Stimulated activated CD8-positive, alpha-beta memory T cell treated with anti-CD3 and anti-CD28 coated beads, Interleukin-12 subunit alpha, Interleukin-12 subunit beta, amount 100 ng/mL, for 24 hours (primary cell): ENCODE data around the gene CD84.
"Not testable (repeated sequence)": the region's sequence is repeated elsewhere in the genome, so short reads cannot be mapped to it uniquely, and the experiment has no call there.

Source experiments
- DNase-seq: peaks from one replicate; pipeline ENCODE4 v3.0.0-alpha.2; 2020; ENCODE audit errors: extremely low read depth

CD84 gene, protein sequence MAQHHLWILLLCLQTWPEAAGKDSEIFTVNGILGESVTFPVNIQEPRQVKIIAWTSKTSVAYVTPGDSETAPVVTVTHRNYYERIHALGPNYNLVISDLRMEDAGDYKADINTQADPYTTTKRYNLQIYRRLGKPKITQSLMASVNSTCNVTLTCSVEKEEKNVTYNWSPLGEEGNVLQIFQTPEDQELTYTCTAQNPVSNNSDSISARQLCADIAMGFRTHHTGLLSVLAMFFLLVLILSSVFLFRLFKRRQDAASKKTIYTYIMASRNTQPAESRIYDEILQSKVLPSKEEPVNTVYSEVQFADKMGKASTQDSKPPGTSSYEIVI

DNA sequence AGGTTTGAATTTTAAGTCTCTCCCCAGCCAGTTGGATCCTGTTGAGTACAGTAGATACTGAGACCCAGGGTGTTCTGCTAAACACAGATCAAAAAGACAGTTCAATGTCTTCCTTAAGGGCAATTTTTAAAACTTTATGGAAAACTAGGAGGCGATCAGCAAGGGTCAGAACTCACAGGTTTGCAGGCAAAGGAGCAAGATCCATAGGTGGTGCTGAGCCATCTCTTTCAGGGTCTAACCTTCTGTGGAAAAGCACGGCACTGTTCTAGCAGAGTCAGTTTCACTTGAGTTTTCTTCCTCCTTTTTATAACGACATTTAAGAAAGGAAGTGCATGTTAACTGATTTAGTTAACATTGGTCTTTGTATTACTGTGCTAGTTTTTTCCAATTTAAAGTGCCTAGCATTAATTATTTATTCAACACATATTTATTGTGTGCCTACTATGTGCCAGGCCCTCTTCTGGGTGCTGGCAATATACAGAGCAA lies at the start of gene CD84:
Gene CD84 (minus strand): TSS at position 281 of the 486 bp plus-strand sequence. CDS start 59 bp downstream, at position 222.
- DNase-seq = no peak

DNA sequence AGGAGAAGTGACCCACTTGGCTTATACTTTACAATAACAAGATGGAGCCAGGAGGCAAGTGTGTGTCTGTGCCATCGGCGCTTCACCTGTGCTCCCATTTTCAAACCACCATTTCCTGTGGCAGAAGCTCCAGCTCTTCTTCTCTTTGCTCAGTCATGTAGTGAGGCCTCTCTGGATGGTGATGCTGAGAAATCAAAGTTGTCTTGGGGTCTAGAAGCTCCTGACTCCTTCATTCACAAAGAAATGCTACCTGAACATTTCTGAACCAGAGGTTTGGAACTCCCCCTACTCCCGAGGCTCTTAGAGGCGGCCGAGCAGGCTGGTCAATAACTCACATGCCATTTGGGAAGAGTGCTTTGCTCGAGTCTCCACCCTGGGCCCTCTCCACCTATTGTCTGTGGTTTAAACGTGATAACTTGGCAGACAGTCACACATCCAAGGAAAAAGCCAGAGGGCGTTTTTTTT lies 49.5 kb upstream of the CD84 start:
- DNase-seq = no peak

DNA sequence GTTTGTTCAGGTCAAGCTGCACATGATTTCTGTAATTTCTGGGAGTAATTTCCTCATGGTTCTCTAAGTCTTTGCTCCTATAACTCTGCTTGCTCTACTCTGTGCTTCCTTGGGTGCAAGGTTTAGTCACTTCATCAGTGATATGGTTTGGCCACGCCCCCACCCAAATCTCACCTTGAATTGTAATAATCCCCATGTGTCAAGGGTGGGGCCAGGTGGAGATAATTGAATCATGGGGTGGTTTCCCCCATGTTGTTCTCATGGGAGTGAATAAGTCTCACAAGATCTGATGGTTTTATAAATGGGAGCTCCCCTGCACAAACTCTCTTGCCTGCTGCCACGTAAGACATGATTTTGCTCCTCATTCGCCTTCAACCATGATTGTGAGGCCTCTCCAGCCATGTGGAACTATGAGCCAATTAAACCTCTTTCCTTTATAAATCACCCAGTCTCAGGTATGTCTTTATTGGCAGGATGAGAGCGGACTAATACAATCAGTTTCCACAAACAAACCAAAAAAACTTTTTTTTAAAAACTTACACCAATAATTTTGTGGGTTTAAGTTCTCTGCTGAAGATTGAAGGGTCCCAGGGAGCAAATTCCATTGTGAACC lies 48.5 kb upstream of the CD84 start:
- DNase-seq = not testable (repeated sequence)

DNA sequence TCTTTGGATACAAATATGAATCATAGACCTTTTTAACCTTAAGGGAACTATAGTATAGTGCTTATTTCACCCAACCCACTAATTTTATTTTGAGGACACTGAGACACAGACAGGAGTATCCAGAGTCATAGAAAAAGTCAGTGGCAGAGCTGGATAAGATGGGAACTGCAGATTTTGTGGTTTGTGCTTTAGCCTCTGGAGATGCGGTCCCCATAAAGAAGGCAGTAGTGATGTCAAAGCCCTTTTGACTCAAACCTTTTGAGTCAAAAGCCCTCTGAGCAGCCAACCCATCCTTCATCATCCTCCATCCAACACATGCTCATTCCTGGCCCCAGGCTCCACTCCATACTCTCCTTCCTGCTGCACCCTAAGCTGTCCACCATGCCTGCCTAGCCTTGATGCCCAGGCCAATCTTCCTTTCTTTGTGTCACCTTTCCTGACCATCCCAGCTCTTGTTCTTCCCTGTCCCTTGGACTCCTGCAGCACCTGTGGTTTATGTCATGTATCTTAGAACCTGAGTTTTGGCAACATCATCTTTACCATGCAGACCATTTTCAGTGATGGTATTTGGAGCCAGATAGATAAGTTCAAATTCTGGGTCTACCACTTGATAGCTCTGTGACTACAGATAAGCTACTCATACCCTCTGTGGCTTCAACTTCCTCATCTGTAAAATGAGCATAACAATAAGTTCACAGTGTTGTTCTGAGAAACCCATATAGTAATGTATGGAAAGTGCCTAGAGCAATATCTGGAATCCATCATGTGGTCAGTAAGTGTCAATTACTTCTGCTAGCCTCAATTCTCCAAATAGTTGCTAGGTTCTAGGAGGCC lies 47.4 kb upstream of the CD84 start:
- no peak for DNase-seq

DNA sequence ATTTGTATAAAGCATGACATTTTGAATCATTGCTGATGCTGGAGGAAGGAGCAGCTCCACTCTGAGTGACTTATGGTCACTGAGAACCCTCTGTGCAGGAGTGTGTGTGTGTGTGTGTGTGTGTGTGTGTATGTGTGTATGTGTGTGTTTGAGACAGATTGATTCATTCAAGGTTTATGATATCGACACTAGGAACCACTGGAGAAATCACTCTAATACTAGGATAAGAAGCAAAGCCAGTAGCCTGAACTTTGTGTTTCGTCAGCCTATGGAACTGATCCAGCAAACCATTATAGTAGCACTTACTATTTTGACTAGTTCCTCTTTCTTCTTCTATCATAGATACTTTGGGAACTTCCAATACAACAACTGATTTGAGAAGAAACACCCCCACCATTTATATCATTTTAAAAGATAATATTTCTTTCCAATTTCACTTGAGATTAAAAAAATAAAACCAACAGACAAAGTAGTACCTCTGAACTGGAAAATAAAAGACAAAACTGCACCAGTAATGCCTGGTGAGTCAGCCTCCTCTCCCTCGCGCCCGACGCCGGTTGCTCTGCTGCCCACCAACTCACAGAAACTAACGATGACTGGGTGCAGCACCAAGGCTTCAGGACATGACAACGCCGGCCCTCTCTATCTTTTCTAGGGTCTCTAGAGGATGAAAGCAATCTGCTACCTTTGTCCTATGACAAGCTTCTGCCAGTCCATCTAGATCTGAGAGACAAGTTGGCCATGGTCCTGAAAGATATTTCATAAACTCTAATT lies 46.6 kb upstream of the CD84 start:
- peak; percentile 43 for DNase-seq

DNA sequence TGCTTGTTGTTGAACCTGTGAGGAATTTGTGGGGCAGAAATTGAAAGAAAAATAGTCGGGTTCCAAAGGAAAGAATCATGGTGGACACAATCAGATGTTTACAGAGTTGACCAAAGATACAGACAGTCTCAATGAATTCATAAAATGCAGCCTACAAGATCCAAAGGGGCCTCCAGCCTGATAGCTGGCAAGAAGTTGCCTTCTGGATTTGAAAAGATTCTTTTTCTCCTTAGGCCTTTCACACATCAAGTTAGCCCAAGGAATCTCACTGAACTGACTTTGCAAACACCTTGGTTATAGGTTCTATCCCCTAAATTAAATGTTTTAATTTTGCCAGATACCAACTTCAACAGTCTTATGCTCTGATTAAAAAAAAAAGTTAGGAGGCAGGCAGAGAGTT lies 46.0 kb upstream of the CD84 start:
- DNase-seq = no peak

DNA sequence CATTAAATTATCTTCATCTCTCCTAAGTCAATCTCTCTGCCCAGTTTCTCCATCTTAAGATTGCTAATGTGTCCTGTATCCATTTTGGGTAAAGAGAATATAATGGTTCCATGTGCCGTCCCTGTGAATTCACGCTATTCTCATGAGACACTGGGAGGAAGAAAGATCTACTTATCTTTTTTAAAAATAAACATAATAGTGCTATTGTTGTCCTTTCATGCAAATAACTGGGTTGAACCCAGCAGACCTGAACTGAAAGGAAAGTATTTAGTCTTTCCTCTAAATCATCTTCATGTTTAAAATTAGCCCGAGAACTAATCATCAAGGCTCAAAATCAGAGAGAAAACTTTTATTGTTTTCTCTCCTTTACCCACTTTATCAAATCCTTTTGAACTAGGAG lies 45.2 kb upstream of the CD84 start:
- DNase-seq = no peak

DNA sequence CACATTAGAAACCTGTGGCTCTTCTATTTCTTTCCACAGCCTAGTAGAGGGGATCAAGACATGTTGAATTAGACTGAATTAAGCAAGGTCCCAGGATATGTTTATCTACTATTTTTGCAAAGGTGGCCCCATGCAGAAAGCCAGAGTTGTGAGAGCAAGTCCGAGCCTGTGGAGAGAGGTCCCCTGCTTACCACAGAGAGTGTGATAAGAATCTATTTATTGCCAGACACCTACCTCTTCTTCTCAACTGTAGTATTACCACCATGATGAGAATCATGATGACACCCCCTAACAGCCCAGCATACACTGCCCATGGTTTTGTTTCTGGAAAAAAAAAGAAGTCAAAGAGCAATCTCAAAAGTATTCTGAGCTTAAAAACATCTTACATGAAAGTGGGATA lies 44.6 kb upstream of the CD84 start:
- no peak for DNase-seq

DNA sequence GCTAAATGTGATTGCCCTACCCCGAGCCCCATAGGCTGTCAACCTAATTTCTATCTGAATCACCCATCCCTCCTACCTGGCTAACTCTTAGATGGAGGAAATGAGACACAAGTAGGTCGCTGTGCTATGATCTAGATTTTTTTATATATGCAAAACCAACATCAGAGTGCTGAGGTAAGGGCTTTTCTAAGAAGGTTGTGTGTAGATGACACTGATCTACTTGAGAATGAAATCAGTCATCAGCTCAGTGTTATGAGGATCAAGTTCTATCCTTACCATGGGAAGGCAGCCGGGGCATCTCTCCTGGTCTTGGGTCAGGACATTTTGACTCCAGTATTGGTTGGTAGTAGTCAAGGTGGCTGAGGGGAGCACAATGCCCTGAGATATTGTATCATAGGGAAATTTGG lies 43.9 kb upstream of the CD84 start:
- no peak for DNase-seq

DNA sequence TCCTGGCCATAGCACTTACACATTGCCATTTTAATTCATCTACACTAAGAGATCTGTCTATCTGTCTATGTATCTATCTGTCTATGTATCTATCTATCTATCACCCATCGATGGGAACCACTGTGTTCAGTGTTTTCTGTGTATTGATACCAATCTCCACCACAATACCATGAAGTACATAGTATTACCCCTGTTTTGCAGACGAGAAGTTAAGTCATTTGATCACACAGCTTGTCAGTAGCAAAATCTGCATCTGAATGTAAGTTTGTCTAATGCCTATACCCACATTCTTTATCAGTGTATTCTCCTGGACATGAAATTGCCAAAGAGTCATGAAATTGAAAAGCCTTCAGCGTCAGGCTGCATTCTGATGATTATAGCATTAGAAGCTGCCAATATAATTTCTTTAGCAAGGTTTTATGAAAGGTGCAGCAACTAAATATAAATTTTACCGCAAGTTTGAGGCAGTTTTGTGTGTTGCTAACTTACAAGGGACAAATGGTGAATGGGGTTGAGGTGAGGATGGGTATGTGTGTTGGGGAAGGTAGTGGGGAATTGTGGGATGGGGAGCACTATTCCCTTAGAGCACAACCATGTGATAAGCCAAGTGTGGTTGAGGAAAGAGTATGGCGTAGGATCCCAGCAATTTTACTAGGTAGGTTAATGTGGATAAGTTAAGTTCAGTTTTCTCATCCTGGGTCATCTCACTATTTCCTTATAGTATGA lies 43.4 kb upstream of the CD84 start:
- DNase-seq = no peak

DNA sequence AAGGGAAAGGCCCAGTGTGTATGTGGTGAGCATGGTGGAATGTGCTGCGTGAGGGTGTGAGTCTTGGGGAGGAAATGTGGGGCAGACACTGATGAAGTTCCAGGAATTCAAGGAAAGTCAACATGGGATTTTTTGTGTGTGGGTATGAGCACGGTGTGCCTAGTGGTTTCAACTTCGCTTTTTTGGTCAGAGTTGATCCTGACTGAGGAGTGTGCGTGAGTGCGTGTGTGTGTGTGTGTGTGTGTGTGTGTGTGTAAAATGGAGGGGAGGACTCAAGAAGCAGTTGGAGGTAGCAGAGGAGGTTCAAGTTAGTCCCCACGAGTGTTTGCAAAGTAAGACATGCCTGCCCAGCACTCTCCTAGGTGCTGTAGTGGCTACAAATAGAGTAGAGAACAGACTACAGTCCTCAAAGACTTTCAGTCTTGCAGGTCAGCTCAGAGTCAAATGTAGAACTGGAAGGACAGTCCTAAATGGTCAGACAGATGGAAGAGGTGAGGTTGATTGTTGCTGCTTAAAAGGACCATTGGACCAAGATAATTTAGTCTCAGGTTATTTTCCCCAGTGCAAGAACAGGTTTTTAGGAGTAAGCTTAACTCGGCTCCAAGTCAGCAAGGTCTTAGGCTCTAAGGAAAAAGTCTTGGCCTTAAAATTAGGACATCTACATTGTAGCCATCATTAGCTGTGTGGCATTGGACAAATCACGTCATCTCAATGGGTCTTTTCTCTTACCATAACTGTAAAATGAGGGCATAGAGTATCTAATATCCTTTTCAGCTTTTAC lies 42.5 kb upstream of the CD84 start:
- no peak for DNase-seq

DNA sequence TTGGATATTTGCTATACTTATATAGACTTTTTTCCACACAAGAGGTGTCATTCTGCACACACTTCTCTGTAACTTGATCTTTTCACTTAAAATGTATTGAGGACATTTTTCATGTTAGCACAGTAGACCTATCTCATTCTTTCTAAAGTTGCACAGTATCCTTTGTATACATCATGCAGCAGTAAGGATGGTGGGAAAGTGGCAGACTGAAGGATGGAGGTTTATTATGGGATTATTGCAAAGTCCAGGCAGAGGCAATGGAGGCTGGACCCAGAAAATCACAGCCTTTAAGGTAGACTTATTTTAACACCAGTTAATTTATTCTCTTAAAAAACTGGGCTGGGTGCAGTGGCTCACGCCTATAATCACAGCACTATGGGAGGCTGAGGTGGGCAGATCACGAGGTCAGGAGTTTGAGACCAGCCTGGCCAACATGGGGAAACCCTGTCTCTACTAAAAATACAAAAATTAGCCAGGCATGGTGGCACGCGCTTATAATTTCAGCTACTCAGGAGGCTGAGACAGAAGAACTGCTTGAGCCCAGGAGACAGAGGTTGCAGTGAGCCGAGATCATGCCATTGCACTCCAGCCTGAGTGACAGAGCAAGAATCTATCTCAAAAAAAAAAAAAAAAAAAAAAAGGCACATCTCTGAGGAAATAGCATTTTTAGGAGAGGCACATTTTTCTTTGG lies 41.8 kb upstream of the CD84 start:
- no peak for DNase-seq

DNA sequence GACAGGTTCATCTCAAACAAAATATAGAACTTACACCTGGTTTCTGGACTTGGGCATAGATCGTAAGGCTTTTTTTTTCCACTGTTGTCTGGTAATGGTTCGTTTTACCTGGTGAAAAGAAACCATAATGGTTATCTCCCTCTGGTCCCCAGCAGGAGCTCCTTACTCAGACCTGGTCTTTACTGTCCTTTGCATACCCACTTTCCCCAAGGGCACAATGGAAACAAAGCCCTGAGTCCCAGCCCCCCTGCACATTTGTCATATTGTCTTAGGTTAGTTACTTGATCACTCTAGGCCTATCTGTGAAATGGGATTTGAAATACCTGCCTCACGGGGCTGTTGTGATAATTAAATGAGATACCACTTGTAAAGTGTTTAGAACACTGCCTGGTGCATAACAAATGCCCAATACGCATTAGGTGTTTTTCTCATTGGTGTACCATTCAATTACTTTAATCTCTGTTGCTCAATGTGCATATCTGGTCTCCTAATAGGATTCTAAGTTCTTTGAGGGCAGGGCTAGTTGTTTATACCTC lies 40.5 kb upstream of the CD84 start:
- DNase-seq = no peak

DNA sequence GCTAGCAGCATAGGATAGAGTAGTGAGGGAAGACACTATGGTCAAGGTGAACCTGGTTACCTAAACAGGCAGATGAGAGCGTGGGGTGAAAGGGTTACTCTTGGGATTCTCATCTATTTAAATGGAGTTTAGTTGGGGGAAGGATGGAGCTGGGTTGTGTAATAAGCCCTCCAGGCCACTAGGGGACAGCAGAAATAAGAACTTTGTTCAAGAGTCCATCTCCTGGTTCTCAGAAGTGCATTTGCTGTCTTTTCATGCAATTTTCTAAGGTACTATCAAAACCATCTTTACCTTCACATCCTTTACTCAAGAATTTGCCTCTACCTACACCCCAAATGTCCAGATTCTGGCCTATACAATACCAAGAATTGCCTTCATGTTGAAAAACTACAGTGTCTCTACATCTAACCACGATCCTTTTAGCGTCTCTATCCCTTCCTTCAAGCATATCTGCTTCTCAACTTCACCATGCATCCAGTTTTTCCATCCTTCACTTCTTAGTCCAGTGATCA lies 39.5 kb upstream of the CD84 start:
- no peak for DNase-seq

DNA sequence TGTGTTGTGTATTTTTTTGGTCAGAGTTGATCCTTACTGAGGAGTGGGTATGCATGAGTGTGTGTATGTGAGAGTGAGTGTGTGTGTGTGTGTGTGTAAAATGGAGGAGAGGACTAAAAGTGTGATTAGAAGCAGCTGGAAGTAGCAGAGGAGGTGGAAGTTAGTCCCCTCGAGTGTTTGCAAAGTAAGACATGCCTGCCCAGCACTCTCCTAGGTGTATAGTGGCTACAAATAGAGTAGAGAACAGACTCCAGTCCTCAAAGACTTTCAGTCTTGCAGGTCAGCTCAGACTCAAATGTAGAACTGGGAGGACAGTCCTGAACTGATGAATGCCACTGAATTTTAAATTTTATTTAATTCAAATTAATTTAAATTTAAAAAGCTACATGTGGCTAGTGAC lies 39.0 kb upstream of the CD84 start:
- DNase-seq = no peak

DNA sequence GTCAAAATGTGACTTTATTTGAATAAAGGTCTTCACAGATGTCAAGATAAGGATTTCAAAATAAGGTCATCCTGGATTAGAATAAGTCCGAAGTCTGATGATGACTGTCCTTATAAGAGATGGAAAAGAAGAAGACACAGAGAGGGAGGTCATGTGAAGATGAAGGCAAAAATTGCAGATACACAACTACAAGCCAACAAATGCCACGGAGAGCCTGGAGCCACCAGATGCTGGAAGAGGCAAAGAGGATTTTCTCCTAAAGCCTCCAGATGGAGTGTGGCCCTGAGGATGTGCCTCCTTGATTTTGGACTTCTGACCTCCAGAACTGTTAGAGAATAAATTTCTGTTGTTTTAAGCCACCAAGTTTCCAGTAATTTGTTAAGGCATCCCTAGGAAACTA lies 36.4 kb upstream of the CD84 start:
- DNase-seq = no peak

DNA sequence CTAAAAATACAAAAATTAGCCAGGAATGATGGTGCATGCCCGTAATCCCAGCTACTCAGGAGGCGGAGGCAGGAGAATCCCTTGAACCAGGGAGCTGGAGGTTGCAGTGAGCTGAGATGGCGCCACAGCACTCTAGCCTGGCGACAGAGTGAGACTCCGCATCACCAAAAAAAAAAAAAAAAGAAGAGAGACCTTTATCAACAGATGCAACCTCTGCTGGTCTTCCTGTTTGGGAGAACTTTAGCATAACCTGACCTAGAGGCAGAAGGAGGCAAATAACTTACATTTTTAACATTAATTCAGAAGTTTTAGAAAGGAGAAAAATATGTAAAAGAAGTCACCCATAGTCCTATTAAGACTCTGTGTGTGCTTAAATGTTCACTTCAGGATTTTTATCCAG lies 35.1 kb upstream of the CD84 start:
- DNase-seq = no peak

DNA sequence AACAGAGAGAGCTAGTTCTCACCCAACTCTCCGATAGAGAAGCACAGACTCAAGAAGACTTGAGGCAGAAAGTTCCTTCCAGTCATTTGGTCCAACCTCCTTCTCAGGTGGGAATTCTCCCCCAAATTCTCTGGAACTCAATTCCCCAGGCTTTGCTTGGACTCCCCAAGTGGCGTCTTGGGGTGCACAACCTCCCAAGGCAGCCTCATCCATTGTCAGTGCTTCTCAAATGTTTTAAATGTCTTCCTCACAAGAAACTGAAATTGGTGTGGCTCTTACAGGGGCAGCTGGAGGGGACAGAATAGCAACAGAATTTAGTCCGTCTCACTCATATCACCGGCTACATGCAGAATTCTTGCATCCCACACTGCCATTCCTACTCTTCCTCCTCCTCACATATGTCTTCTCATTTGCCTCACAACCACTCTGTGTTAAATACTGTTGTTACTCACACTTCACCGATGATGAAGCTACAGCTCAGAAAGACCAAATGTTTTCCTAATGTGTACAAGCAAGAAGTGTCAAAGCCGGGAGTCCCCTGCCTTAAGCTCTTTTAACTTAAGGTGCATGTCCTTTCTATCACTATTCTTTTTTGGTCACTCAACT lies 33.4 kb upstream of the CD84 start:
- DNase-seq = no peak
